Glutamatergic neuron (in vitro differentiated cells): ENCODE results near the gene DLG2. TPM values are rescaled to one million over a fixed set of nuclear protein-coding genes. Genes with fewer than 3 reads are reported as not detected.

Source experiments
- DNase-seq: peaks from one replicate; pipeline ENCODE4 v3.0.0; 2022
- H3K27ac Mint-ChIP-seq: one replicate; pipeline ENCODE4 v1.8.0; 2020; ENCODE audit warnings: mild to moderate bottlenecking, mixed read lengths, inconsistent platforms; ENCODE audit not compliant: unreplicated experiment
- H3K27me3 Mint-ChIP-seq: one replicate; pipeline ENCODE4 v1.8.0; 2020; ENCODE audit warnings: mild to moderate bottlenecking, moderate library complexity, mixed read lengths, inconsistent platforms; ENCODE audit not compliant: unreplicated experiment
- H3K36me3 Mint-ChIP-seq: one replicate; pipeline ENCODE4 v1.8.0; 2020; ENCODE audit warnings: mild to moderate bottlenecking, mixed read lengths, inconsistent platforms; ENCODE audit not compliant: unreplicated experiment
- H3K4me1 Mint-ChIP-seq: one replicate; pipeline ENCODE4 v1.8.0; 2020; ENCODE audit warnings: mild to moderate bottlenecking, low read depth, mixed read lengths, inconsistent platforms; ENCODE audit not compliant: unreplicated experiment
- H3K4me3 Mint-ChIP-seq: one replicate; pipeline ENCODE4 v1.8.0; 2020; ENCODE audit warnings: mild to moderate bottlenecking, mixed read lengths, inconsistent platforms; ENCODE audit not compliant: unreplicated experiment
- H3K9me3 Mint-ChIP-seq: one replicate; pipeline ENCODE4 v1.8.0; 2020; ENCODE audit warnings: mild to moderate bottlenecking, moderate library complexity, mixed read lengths, inconsistent platforms; ENCODE audit not compliant: unreplicated experiment
- CTCF ChIP-seq: fragments of 200-600 bp; sonication (generic); IDR thresholded peaks from one replicate; pipeline ENCODE4 v1.5.0; 2021; ENCODE audit not compliant: partially characterized antibody, unreplicated experiment
- total RNA-seq: library from RNA; stranded (reverse); fragmentation: NEBNext Ultra II Directional; extraction: Animal tissue kit (Norgen Biotek cat#: 25700); gene quantifications from one replicate; pipeline ENCODE4 v1.2.1, GENCODE V29; 2021; ENCODE audit not compliant: unreplicated experiment

DLG2 gene
- total RNA-seq, 1 donor from 2014 or later = 2.9 TPM

- no peak overlapping the region for H3K27ac Mint-ChIP-seq
- H3K4me1 Mint-ChIP-seq = peaks cover 4% of the 10 kb centered on the region
- no peaks in the 10 kb centered on the region for H3K9me3 Mint-ChIP-seq
- H3K27me3 Mint-ChIP-seq = no peaks in the 10 kb centered on the region
- no peak for TF ChIP-seq CTCF
- H3K4me3 Mint-ChIP-seq = no peak overlapping the region
- H3K36me3 Mint-ChIP-seq = no peaks in the 10 kb centered on the region
- no peak for DNase-seq
These were observed 798.5 kb downstream of the DLG2 start for GRCh38 chr11:84828616-84829015.

- no peak overlapping the region for H3K4me3 Mint-ChIP-seq
- no peaks in the 10 kb centered on the region for H3K27me3 Mint-ChIP-seq
- no peak for TF ChIP-seq CTCF
- DNase-seq = no peak
- H3K4me1 Mint-ChIP-seq = no peaks in the 10 kb centered on the region
- H3K9me3 Mint-ChIP-seq = no peaks in the 10 kb centered on the region
- H3K36me3 Mint-ChIP-seq = no peaks in the 10 kb centered on the region
- no peak overlapping the region for H3K27ac Mint-ChIP-seq
These were observed 802.0 kb downstream of the DLG2 start for GRCh38 chr11:84825106-84825660.

GRCh38 chr11:84824624-84825023, 802.5 kb downstream of the DLG2 start:
- Mint-ChIP-seq H3K9me3 (no peaks in the 10 kb centered on the region), H3K4me3 (no peak overlapping the region), H3K36me3 (no peaks in the 10 kb centered on the region), H3K4me1 (no peaks in the 10 kb centered on the region), H3K27ac (no peak overlapping the region), H3K27me3 (no peaks in the 10 kb centered on the region)
- no peak for DNase-seq
- no peak for TF ChIP-seq CTCF

GRCh38 chr11:84819537-84819936, 807.6 kb downstream of the DLG2 start:
- Mint-ChIP-seq H3K9me3 (no peaks in the 10 kb centered on the region), H3K36me3 (no peaks in the 10 kb centered on the region), H3K4me1 (peaks cover 2% of the 10 kb centered on the region), H3K4me3 (no peak overlapping the region), H3K27ac (no peak overlapping the region), H3K27me3 (no peaks in the 10 kb centered on the region)
- no peak for TF ChIP-seq CTCF
- DNase-seq = no peak

GRCh38 chr11:84819128-84819527, 808.0 kb downstream of the DLG2 start:
- peaks cover 2% of the 10 kb centered on the region for H3K4me1 Mint-ChIP-seq
- no peaks in the 10 kb centered on the region for H3K36me3 Mint-ChIP-seq
- H3K4me3 Mint-ChIP-seq = no peak overlapping the region
- DNase-seq = no peak
- no peaks in the 10 kb centered on the region for H3K9me3 Mint-ChIP-seq
- TF ChIP-seq CTCF = no peak
- H3K27me3 Mint-ChIP-seq = no peaks in the 10 kb centered on the region
- H3K27ac Mint-ChIP-seq = no peak overlapping the region
